SU-DHL-6 (cell line): ENCODE results near the gene PDXP.
A peak's percentile ranks its signal among the peaks of the same experiment; 100 is the strongest.

Source experiments
- H2AFZ ChIP-seq: fragments of 200-600 bp; sonication (generic); 2 replicates; pipeline ENCODE4 v1.6.1; 2014; ENCODE audit warnings: low read depth, mild to moderate bottlenecking, moderate library complexity, mixed read lengths, antibody characterized with exemption, low read length; ENCODE audit not compliant: severe bottlenecking
- H3F3A ChIP-seq: fragments of 200-600 bp; shearing (Covaris generic); 2 replicates; pipeline ENCODE4 v1.6.0; 2016; ENCODE audit warnings: antibody characterized with exemption, mild to moderate bottlenecking; ENCODE audit not compliant: insufficient read depth
- H3K27ac ChIP-seq: fragments of 200-600 bp; sonication (generic); 2 replicates; pipeline ENCODE4 v1.5.1; 2016; ENCODE audit warnings: low read depth, mild to moderate bottlenecking, low read length, moderate library complexity, mixed read lengths
- H3K27me3 ChIP-seq: fragments of 200-600 bp; sonication (generic), shearing (Covaris generic); 2 replicates; pipeline ENCODE4 v1.6.0; 2014; ENCODE audit warnings: mild to moderate bottlenecking, low read length
- H3K36me3 ChIP-seq: fragments of 200-600 bp; sonication (generic); 2 replicates; pipeline ENCODE4 v1.6.1; 2014; ENCODE audit warnings: mild to moderate bottlenecking, low read length, mixed read lengths
- H3K4me2 ChIP-seq: fragments of 300-600, 200-600 bp; shearing (Covaris generic), sonication (generic); 2 replicates; pipeline ENCODE4 v1.6.0; 2014; ENCODE audit warnings: low read length, low read depth, mild to moderate bottlenecking; ENCODE audit not compliant: poor library complexity, severe bottlenecking
- H3K4me3 ChIP-seq: fragments of 200-600 bp; sonication (generic); 2 replicates; pipeline ENCODE4 v1.5.1; 2014; ENCODE audit warnings: antibody characterized with exemption, low read length, mild to moderate bottlenecking, mixed read lengths; ENCODE audit not compliant: insufficient read depth, poor library complexity, severe bottlenecking
- H3K79me2 ChIP-seq: fragments of 200-600 bp; sonication (generic); 2 replicates; pipeline ENCODE4 v1.6.1; 2014; ENCODE audit warnings: mild to moderate bottlenecking, low read length, moderate library complexity; ENCODE audit not compliant: insufficient read depth
- H3K9ac ChIP-seq: fragments of 200-600 bp; sonication (generic); 2 replicates; pipeline ENCODE4 v1.7.0; 2014; ENCODE audit warnings: mild to moderate bottlenecking, low read length
- H3K9me2 ChIP-seq: fragments of 200-600 bp; sonication (generic); replicated peaks from 2 replicates; pipeline ENCODE4 v1.6.1; 2014; ENCODE audit warnings: low read length; ENCODE audit not compliant: insufficient read depth
- H3K9me3 ChIP-seq: fragments of 200-600 bp; sonication (generic); 2 replicates; pipeline ENCODE4 v1.6.1; 2014; ENCODE audit warnings: low read length, mixed read lengths; ENCODE audit not compliant: insufficient read depth
- H4K20me1 ChIP-seq: fragments of 200-600 bp; sonication (generic); 2 replicates; pipeline ENCODE4 v1.6.1; 2014; ENCODE audit warnings: low read depth, mild to moderate bottlenecking, antibody characterized with exemption, low read length, moderate library complexity, mixed read lengths
- EZH2phosphoT487 ChIP-seq: fragments of 200-600 bp; sonication (generic), shearing (Covaris generic); conservative IDR thresholded peaks from 2 replicates; pipeline ENCODE4 v1.6.1; 2018; ENCODE audit warnings: mild to moderate bottlenecking, antibody characterized with exemption, low read length, moderate library complexity, mixed read lengths
- TF ChIP-seq, protein P1 (sequence below): fragments of 200-600 bp; sonication (generic); IDR thresholded peaks from one replicate; pipeline ENCODE4 v1.5.1; 2017; ENCODE audit warnings: antibody characterized with exemption, mild to moderate bottlenecking, low read length, moderate library complexity; ENCODE audit not compliant: insufficient read depth, poor library complexity, severe bottlenecking

PDXP gene

DNA sequence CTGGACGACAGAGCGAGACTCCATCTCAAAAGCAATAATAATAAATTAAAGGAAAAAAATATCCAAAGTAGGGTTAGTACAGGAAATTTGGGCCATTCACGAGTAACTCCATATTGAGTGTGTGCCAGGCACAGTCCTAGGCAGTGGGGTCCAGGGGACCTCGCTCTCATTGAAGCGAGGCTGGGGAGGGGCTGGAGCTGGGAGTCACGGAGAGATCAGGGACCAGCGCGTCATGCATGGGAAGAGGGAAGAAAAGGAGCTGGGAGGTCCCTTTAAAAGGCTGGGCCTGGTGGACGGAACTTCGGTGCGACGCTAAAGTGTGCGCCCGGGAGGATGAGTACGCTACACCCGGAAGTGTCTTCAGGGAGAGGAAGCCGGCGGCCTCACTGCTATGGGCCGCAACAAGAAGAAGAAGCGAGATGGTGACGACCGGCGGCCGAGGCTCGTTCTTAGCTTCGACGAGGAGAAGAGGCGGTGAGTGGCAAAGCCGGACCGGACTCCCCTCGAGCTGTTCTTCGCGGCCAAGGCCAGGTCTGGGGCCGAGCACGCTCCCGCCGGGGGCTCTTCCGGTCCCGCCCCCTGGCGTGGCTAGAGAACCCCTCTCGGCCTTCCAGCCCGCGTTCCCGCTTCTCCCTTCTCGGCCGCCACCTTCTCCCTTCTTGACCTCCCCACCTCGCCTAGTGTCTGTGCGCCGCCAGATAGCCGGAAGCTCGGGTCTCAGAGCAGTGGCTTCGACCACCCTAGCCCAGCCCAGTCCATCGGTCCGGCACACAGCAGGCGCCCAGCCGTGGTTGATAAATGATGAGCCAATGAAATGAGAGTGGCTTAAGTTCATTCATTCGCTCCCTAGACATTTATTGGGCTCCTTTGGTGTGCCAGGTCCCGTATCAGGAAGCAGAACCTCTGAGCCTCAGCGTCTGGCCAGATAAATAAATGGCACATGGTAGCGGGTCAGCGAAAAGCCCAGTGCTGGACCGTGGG, 27.8 kb downstream of the PDXP start, which contains the start of gene NOL12:
Gene NOL12 (plus strand): TSS at position 342 of the 981 bp plus-strand sequence. CDS start 50 bp downstream, at position 392.
- 0 out of 2 replicates have a peak, but pooled peaks cover 3% of the 10 kb centered on the region for H3K36me3 ChIP-seq
- no peaks in the 10 kb centered on the region for H3K9me3 ChIP-seq
- H3K9me2 ChIP-seq = no peaks in the 10 kb centered on the region
- TF ChIP-seq EZH2phosphoT487 = no peak
- TF ChIP-seq, protein P1, sequence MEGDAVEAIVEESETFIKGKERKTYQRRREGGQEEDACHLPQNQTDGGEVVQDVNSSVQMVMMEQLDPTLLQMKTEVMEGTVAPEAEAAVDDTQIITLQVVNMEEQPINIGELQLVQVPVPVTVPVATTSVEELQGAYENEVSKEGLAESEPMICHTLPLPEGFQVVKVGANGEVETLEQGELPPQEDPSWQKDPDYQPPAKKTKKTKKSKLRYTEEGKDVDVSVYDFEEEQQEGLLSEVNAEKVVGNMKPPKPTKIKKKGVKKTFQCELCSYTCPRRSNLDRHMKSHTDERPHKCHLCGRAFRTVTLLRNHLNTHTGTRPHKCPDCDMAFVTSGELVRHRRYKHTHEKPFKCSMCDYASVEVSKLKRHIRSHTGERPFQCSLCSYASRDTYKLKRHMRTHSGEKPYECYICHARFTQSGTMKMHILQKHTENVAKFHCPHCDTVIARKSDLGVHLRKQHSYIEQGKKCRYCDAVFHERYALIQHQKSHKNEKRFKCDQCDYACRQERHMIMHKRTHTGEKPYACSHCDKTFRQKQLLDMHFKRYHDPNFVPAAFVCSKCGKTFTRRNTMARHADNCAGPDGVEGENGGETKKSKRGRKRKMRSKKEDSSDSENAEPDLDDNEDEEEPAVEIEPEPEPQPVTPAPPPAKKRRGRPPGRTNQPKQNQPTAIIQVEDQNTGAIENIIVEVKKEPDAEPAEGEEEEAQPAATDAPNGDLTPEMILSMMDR = no peak
- peaks cover 18% of the 10 kb centered on the region for H3K79me2 ChIP-seq
- peak within 1 kb of the TSS; percentile 99 for H3K4me3 ChIP-seq
- H3K27ac ChIP-seq = peak within 1 kb of the TSS; percentile 70
- H3K27me3 ChIP-seq = no peaks in the 10 kb centered on the region
- peak within 1 kb of the TSS; percentile 97 for H3K9ac ChIP-seq
- peaks cover 5% of the 10 kb centered on the region for H3F3A ChIP-seq
- peak within 1 kb of the TSS; percentile 96 for H2AFZ ChIP-seq
- H3K4me2 ChIP-seq = peak within 1 kb of the TSS; percentile 90
- H4K20me1 ChIP-seq = no peaks in the 10 kb centered on the region

DNA sequence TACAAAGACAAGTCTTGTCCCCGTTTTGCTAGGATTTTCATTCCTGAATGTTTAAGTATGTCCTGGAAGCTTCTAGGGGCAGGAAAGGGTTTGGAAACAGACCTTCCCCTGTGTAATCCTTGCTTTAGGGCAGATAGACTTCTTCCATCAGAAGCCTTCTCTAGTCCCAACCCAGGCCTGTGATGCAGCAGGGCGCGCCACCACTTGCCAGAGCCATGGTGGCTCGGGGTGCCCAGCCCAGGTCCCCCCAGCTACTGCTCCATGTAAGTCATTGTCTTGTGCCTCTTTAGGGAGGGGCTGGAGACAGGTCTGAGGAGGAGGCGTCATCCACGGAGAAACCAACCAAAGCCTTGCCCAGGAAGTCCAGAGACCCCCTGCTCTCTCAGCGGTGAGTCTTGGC, 31.9 kb downstream of the PDXP start:
- no peak overlapping the region for H3K4me2 ChIP-seq
- no peak overlapping the region for H3K27ac ChIP-seq
- no peaks in the 10 kb centered on the region for H3K9me3 ChIP-seq
- no peak overlapping the region for H3K9ac ChIP-seq
- no peaks in the 10 kb centered on the region for H3K9me2 ChIP-seq
- no peaks in the 10 kb centered on the region for H4K20me1 ChIP-seq
- TF ChIP-seq, protein P1 = no peak
- no peak for TF ChIP-seq EZH2phosphoT487
- 0 out of 2 replicates have a peak, but pooled peaks cover 3% of the 10 kb centered on the region for H3K36me3 ChIP-seq
- H3F3A ChIP-seq = peaks cover 1% of the 10 kb centered on the region
- H3K27me3 ChIP-seq = no peaks in the 10 kb centered on the region
- no peak overlapping the region for H3K4me3 ChIP-seq
- peaks cover 18% of the 10 kb centered on the region for H3K79me2 ChIP-seq
- no peak overlapping the region for H2AFZ ChIP-seq

DNA sequence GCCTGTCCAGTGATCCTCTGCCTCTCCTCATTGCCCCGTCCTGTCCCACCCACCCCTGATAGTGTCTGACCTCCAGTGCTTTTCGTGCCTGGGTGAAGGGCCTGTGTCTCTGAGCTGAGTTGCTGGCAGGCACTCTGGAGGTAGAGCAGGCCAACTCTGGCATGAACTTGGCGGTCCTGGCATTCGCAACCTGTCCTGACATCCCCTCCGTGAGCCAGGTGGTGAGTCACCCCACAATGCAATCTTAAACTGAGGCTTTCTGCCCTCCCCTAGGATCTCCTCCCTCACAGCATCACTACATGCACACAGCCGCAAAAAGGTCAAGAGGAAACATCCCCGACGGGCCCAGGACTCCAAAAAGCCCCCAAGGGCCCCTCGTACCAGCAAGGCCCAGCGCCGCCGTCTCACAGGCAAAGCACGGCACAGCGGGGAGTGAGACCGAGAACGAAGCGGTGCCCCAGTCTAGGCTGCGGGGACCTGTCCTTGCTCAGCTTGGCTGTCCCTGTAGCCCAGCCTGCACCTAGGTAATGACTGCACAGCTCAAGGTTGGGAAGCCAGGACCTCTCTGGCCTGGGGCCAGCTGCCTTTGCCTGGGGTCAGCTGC, 32.5 kb downstream of the PDXP start:
- no peaks in the 10 kb centered on the region for H3K9me2 ChIP-seq
- no peaks in the 10 kb centered on the region for H3F3A ChIP-seq
- no peak overlapping the region for H2AFZ ChIP-seq
- no peaks in the 10 kb centered on the region for H3K27me3 ChIP-seq
- H3K4me3 ChIP-seq = no peak overlapping the region
- H4K20me1 ChIP-seq = no peaks in the 10 kb centered on the region
- H3K27ac ChIP-seq = no peak overlapping the region
- H3K36me3 ChIP-seq = 0 out of 2 replicates have a peak, but pooled peaks cover 3% of the 10 kb centered on the region
- H3K4me2 ChIP-seq = no peak overlapping the region
- peaks cover 18% of the 10 kb centered on the region for H3K79me2 ChIP-seq
- H3K9ac ChIP-seq = no peak overlapping the region
- TF ChIP-seq, protein P1 = no peak
- H3K9me3 ChIP-seq = no peaks in the 10 kb centered on the region
